Liver (tissue), 3 donors: ENCODE data around the gene NQO2.

ENCODE experiments used
- FOXA2 ChIP-seq: IDR thresholded peaks from 2 replicates; pipeline ENCODE4 v1.6.1; 2016; ENCODE audit warnings: antibody characterized with exemption
- NR2F2 ChIP-seq: IDR thresholded peaks from 2 replicates; pipeline ENCODE4 v1.6.1; 2016; ENCODE audit warnings: antibody characterized with exemption
- YY1 ChIP-seq: IDR thresholded peaks from 2 replicates; pipeline ENCODE4 v1.6.1; 2016; ENCODE audit warnings: antibody characterized with exemption, mild to moderate bottlenecking
- TF ChIP-seq, protein P1 (sequence below): fragments of 150-350 bp; IDR thresholded peaks from 2 replicates; pipeline ENCODE4 v1.5.1; 2017; ENCODE audit warnings: improper control_type of control experiment, low read depth, low read length; ENCODE audit not compliant: missing input control
- donor health status: healthy.
- donor health status: healthy.

DNA sequence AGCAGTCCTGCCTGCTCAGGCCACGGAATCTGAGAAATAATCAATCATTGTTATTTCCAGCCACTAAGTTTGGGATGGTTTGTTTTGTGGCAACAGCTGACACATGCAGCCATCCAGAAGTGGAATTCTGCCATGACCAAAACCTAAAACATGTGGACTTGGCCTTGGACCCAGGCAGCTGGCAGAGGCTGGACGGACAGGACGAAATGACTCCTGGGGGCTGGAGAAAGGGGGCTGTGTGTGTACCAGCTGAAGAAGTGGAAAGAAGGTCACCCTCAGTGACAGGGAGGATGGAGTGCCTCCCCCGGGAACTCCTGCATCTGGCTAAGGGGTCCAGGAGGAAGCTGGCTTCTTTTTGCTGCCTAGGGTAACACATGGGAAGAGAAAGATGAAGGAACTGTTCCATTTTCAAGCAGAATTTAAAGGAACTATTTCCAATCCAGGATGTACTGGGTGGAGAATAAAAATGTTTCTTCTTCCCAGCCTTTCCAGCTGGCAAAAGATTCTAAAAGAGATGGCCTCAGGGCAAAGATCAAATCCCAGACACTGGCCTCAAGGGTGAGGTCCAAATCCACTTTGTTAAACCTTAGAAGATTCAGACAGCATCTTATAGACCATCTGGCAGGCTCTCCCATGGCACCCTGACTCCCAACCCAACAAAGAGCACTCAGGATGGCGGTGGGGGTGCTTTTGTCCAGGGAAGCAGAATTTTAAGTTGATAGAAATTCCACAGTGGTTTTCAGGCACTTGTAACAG is 42.6 kb upstream of the NQO2 start:
- TF ChIP-seq, protein P1, sequence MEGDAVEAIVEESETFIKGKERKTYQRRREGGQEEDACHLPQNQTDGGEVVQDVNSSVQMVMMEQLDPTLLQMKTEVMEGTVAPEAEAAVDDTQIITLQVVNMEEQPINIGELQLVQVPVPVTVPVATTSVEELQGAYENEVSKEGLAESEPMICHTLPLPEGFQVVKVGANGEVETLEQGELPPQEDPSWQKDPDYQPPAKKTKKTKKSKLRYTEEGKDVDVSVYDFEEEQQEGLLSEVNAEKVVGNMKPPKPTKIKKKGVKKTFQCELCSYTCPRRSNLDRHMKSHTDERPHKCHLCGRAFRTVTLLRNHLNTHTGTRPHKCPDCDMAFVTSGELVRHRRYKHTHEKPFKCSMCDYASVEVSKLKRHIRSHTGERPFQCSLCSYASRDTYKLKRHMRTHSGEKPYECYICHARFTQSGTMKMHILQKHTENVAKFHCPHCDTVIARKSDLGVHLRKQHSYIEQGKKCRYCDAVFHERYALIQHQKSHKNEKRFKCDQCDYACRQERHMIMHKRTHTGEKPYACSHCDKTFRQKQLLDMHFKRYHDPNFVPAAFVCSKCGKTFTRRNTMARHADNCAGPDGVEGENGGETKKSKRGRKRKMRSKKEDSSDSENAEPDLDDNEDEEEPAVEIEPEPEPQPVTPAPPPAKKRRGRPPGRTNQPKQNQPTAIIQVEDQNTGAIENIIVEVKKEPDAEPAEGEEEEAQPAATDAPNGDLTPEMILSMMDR = no peak
- no peak for TF ChIP-seq YY1
- TF ChIP-seq FOXA2 = no peak
- no peak for TF ChIP-seq NR2F2
